GM12878 (cell line): Measurements from ENCODE around the gene FOXJ3. TPM values are rescaled to one million over a fixed set of nuclear protein-coding genes. Genes with fewer than 3 reads are reported as not detected.

Experiments used
- ATAC-seq: fragments of 200-7000 bp; cut with Tn5 transposase; 3 replicates; pipeline ENCODE4 v1.9.1; 2020; ENCODE audit warnings: mild to moderate bottlenecking, moderate library complexity
- BruUV-seq: library from RNA; stranded (reverse); fragments of 400-500 nt; replicated peaks from 2 replicates; lab custom pipeline; 2021; lab: Mats Ljungman, UMichigan
- CTCF ChIA-PET: fragments of 300-600 bp; sonication (Branson Sonifier 250); formaldehyde crosslinking; extraction: SDS; loops from one replicate; lab custom pipeline; 2021; ENCODE audit warnings: inconsistent platforms; lab: Yijun Ruan, JAX
- POLR2A ChIA-PET: fragments of 350-600 bp; formaldehyde crosslinking; extraction: SDS; loops from one replicate; lab custom pipeline; 2021; ENCODE audit warnings: inconsistent platforms; lab: Charles Lee
- RAD21 ChIA-PET: fragments of 300-600 bp; sonication (Branson Sonifier 250); formaldehyde crosslinking; loops from one replicate; lab custom pipeline; 2023; ENCODE audit warnings: antibody characterized with exemption; ENCODE audit not compliant: unreplicated experiment; lab: Charles Lee
- SMC1A ChIA-PET: fragments of 300-600 bp; sonication (Branson Sonifier 250); formaldehyde crosslinking; loops from one replicate; lab custom pipeline; 2023; ENCODE audit not compliant: unreplicated experiment, uncharacterized antibody; lab: Charles Lee
- DNase-seq: peaks from one replicate; pipeline ENCODE4 v3.0.0-alpha.2; 2011; ENCODE audit warnings: low read depth, low spot score
- FAIRE-seq: peaks from 3 replicates; lab custom pipeline; 2011; peaks lifted over from hg19 to GRCh38; lab: Jason Lieb, UNC
- H2AFZ ChIP-seq: 2 replicates; pipeline ENCODE4 v1.6.0; 2011; ENCODE audit warnings: low read depth, low read length, control low read depth; ENCODE audit not compliant: control insufficient read depth
- H3K27ac ChIP-seq: 2 replicates; pipeline ENCODE4 v1.5.1; 2011; ENCODE audit warnings: control low read depth; ENCODE audit not compliant: control insufficient read depth, insufficient read depth
- H3K27me3 ChIP-seq, 2 experiments: replicated peaks in 1 of 2; 2 replicates each; pipeline versions ENCODE4 v1.6.0 to v1.6.1; 2011; ENCODE audit warnings: low read length in 1 of 2; ENCODE audit not compliant: control insufficient read depth in 2 of 2, insufficient read depth in 2 of 2
- H3K36me3 ChIP-seq, 2 experiments: 2 replicates each; pipeline ENCODE4 v1.5.1; 2011; ENCODE audit warnings: low read length in 1 of 2; ENCODE audit not compliant: control insufficient read depth in 2 of 2, insufficient read depth in 2 of 2
- H3K4me1 ChIP-seq: 2 replicates; pipeline ENCODE4 v1.6.1; 2011; ENCODE audit warnings: mild to moderate bottlenecking, low read length, moderate library complexity, mixed read lengths; ENCODE audit not compliant: control insufficient read depth, insufficient read depth
- H3K4me2 ChIP-seq: 2 replicates; pipeline ENCODE4 v1.6.0; 2011; ENCODE audit warnings: control low read depth; ENCODE audit not compliant: control insufficient read depth, insufficient read depth
- H3K4me3 ChIP-seq: fragments of 200-600 bp; sonication (generic); 2 replicates; pipeline ENCODE4 v1.5.1; 2016
- H3K79me2 ChIP-seq: 2 replicates; pipeline ENCODE4 v1.6.0; 2011; ENCODE audit warnings: low read length; ENCODE audit not compliant: control insufficient read depth, insufficient read depth
- H3K9ac ChIP-seq: 2 replicates; pipeline ENCODE4 v1.8.0; 2011; ENCODE audit warnings: low read length, control low read depth, mixed read lengths; ENCODE audit not compliant: control insufficient read depth, insufficient read depth
- H3K9me3 ChIP-seq: replicated peaks from 3 replicates; pipeline ENCODE4 v1.5.1; 2011; ENCODE audit warnings: mild to moderate bottlenecking, low read length; ENCODE audit not compliant: control insufficient read depth, insufficient read depth
- H4K20me1 ChIP-seq: 2 replicates; pipeline ENCODE4 v1.6.0; 2011; ENCODE audit not compliant: control insufficient read depth, insufficient read depth
- ELK1 ChIP-seq: IDR thresholded peaks from 2 replicates; pipeline ENCODE4 v1.6.1; 2012; ENCODE audit warnings: low read depth, low read length, improper control_type of control experiment
- ETV6 ChIP-seq, 2 experiments: fragments of 450-650 bp in 1 of 2; IDR thresholded peaks in 1 of 2; conservative IDR thresholded peaks in 1 of 2; 2 replicates each; pipeline ENCODE4 v1.6.1; 2014; ENCODE audit warnings: antibody characterized with exemption in 1 of 2, borderline replicate concordance in 1 of 2, low read depth in 1 of 2, mild to moderate bottlenecking in 1 of 2, moderate library complexity in 1 of 2
- GABPA ChIP-seq: IDR thresholded peaks from 2 replicates; pipeline ENCODE4 v1.6.1; 2014; ENCODE audit warnings: antibody characterized with exemption, low read depth, mild to moderate bottlenecking, inconsistent platforms
- KDM1A ChIP-seq: fragments of 200-600 bp; sonication (generic); IDR thresholded peaks from 2 replicates; pipeline ENCODE4 v1.6.1; 2016; ENCODE audit warnings: borderline replicate concordance
- NFIC ChIP-seq: IDR thresholded peaks from 2 replicates; pipeline ENCODE4 v1.6.1; 2012; ENCODE audit warnings: low read depth, mild to moderate bottlenecking, inconsistent platforms, low read length, moderate library complexity
- SIX5 ChIP-seq: IDR thresholded peaks from 2 replicates; pipeline ENCODE4 v1.6.1; 2011; ENCODE audit warnings: mild to moderate bottlenecking, low read depth, low read length, moderate library complexity; ENCODE audit not compliant: severe bottlenecking
- ZNF274 ChIP-seq: IDR thresholded peaks from one replicate; pipeline ENCODE4 v1.8.0; 2011; ENCODE audit not compliant: insufficient read length, insufficient read depth
- WGBS: methylation state at CpG from one replicate; pipeline ENCODE4 v1.1.6; 2016; ENCODE audit warnings: low lambda C conversion rate; ENCODE audit not compliant: insufficient replicate concordance, insufficient coverage; ENCODE audit errors: missing lambda C conversion rate; 5-methylcytosine and 5-hydroxymethylcytosine counted together
- in situ Hi-C: fragments of 300-500 bp; cut with MboI; formaldehyde crosslinking; loops from 9 replicates; pipeline ENCODE4 v1.14.3; 2018; ENCODE audit warnings: mixed read lengths
- intact Hi-C: fragments of 100-400 bp; cut with micrococcal nuclease; formaldehyde crosslinking; loops from one replicate; pipeline ENCODE4 v1.14.2; 2022; ENCODE audit not compliant: unreplicated experiment
- polyA plus RNA-seq, 11 experiments: library from polyadenylated mRNA; depleted of rRNA in 4 of 11; unstranded in 6 of 11; stranded (reverse) in 5 of 11; fragments of >200 nt; fragmentation: Nextera tagmentation in 4 of 11; fragmentation: Illumina TruSeq in 1 of 11; extraction: Ambion mirVana in 4 of 11; extraction: Trizol in 1 of 11; gene quantifications; 1 replicate in 1 of 11; 2 replicates in 10 of 11; pipeline versions ENCODE4 v1.2.1 to v1.2.3, GENCODE V29; 2011 to 2016; ENCODE audit warnings: inconsistent platforms in 2 of 11, missing spikeins in 2 of 11, low read depth in 1 of 11
- total RNA-seq, 4 experiments: library from RNA; depleted of rRNA in 3 of 4; stranded (reverse); fragments of >200 nt in 3 of 4; fragmentation: Illumina TruSeq in 1 of 4; extraction: Trizol in 1 of 4; gene quantifications; 2 replicates each; pipeline versions ENCODE4 v1.2.1 to v1.2.3, GENCODE V29; 2013 to 2021

The FOXJ3 gene
- total and polyA plus RNA-seq, 10 of the 15 experiments (the other 5 are each of a cell fraction or from before 2014, with no cell fraction given), result 9.5 to 54.2 (median 24.7) TPM

- no peak for DNase-seq
- Histone ChIP-seq H3K79me2 (peaks cover 95% of the 10 kb centered on the region), H3K4me2 (no peak overlapping the region), H3K4me1 (peaks cover 11% of the 10 kb centered on the region), H3K36me3 (no peaks in the 10 kb centered on the region; a peak in 1 of 4 replicates), H2AFZ (no peak overlapping the region), H3K9me3 (no peaks in the 10 kb centered on the region), H3K27me3 (no peaks in the 10 kb centered on the region), H3K4me3 (no peak overlapping the region), H4K20me1 (peaks cover 7% of the 10 kb centered on the region; the same call in 1 of the 2 replicates), H3K9ac (no peak overlapping the region)
- no TSS peak for BruUV-seq
- ChIA-PET RAD21 (interaction anchor here (1.0 kb wide), 1 partner anchor 637 kb away, joined by 3 read pairs; no protein-coding TSS in a partner anchor), POLR2A (interaction anchor here (1.7 kb wide), 1 partner anchor 10 kb away, joined by 5 read pairs; the partner anchor contains the start of gene FOXJ3)
- 91% methylated on average over 6 of the region's 6 CpGs for WGBS
- no peak for FAIRE-seq
- in situ Hi-C loops, result no loop called here
- TF ChIP-seq GABPA (no peak), SIX5 (no peak), ELK1 (no peak), ETV6 (conservative IDR thresholded peaks at IDR 0.05 in 1 of 2, IDR thresholded peaks at IDR 0.05 in 1 of 2; ENCODE audit: borderline replicate concordance in 1 of 2, low read depth in 1 of 2) (no peak), ZNF274 (no peak), KDM1A (no peak), NFIC (no peak)
- TF ChIP-seq, all 136 proteins: peak for 0
- SMC1A ChIA-PET, result interaction anchor here (1.2 to 1.7 kb wide), 2 partner anchors 8 to 9 kb away, joined by 3 to 4 read pairs; no protein-coding TSS in a partner anchor
- no peak for ATAC-seq
- CTCF ChIA-PET, result interaction anchor here (0.7 to 1.6 kb wide), 5 partner anchors 9 to 751 kb away, joined by 3 to 4 read pairs (median 3); no protein-coding TSS in a partner anchor
- H3K27ac ChIP-seq, result no peak overlapping the region
- intact Hi-C loops, result no loop called here
Observed at GRCh38 chr1:42324398-42325013, 10.5 kb downstream of the FOXJ3 start.
